Neural cell (in vitro differentiated cells): Measurements from ENCODE around the gene INSRR.

ENCODE experiments used
- CTCF ChIP-seq: fragments of 450-650 bp; IDR thresholded peaks from 2 replicates; pipeline ENCODE4 v1.5.1; 2014; ENCODE audit warnings: antibody characterized with exemption, mild to moderate bottlenecking, moderate library complexity; ENCODE audit not compliant: poor library complexity, severe bottlenecking
- EP300 ChIP-seq: fragments of 450-650 bp; conservative IDR thresholded peaks from 2 replicates; pipeline ENCODE4 v1.6.1; 2014; ENCODE audit warnings: antibody characterized with exemption, mild to moderate bottlenecking, moderate library complexity; ENCODE audit not compliant: poor library complexity, severe bottlenecking
- EZH2 ChIP-seq: fragments of 200-600, 300-800 bp; shearing (Covaris generic), sonication (generic); IDR thresholded peaks from 2 replicates; pipeline ENCODE4 v1.6.1; 2014; ENCODE audit warnings: antibody characterized with exemption, low read length, borderline replicate concordance, mild to moderate bottlenecking; ENCODE audit not compliant: insufficient read depth, poor library complexity, severe bottlenecking

- no peak for TF ChIP-seq EZH2
- no peak for TF ChIP-seq CTCF
- TF ChIP-seq EP300, result no peak
These were observed 25.8 kb upstream of the INSRR start for GRCh38 chr1:156884560-156885184.
